ENCODE measurements around the gene DOLK. TPM values are rescaled to one million over a fixed set of nuclear protein-coding genes. Genes with fewer than 3 reads are reported as not detected.

Gene DOLK
- total RNA-seq, 1 donor from 2014 or later, result 40.9 TPM

GRCh38 chr9:128933731-128934130 lies 13.7 kb downstream of the DOLK start:
- DNase-seq (ENCODE audit: low read depth in 2 of 2), result no peak

- no peak for DNase-seq (ENCODE audit: low read depth in 2 of 2)
Observed at GRCh38 chr9:128929560-128929959, 17.8 kb downstream of the DOLK start.

GRCh38 chr9:128928624-128929023 lies 18.8 kb downstream of the DOLK start:
- no peak for DNase-seq (ENCODE audit: low read depth in 2 of 2)

- DNase-seq (ENCODE audit: low read depth in 2 of 2), result peak; percentile 59 to 71
Observed at GRCh38 chr9:128927731-128928411, 19.5 kb downstream of the DOLK start.

DNA sequence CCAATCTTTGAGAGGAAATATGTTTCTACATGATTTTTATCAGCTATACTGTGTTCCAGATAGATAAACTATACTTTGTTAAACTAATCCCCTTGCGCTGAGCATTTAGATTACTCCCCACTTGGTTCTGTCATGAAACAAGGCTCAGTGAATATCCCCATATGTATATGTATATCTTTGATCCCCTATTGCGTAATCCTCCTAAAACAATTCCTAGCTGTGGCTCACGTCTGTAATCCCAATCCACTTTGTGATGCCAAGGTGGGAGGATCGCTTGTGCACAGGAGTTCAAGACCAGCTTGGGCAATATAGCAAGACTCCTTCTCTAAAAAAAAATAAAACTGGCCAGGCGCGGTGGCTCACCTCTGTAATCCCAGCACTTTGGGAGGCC lies 23.9 kb downstream of the DOLK start:
- DNase-seq (ENCODE audit: low read depth in 2 of 2), result no peak

DNA sequence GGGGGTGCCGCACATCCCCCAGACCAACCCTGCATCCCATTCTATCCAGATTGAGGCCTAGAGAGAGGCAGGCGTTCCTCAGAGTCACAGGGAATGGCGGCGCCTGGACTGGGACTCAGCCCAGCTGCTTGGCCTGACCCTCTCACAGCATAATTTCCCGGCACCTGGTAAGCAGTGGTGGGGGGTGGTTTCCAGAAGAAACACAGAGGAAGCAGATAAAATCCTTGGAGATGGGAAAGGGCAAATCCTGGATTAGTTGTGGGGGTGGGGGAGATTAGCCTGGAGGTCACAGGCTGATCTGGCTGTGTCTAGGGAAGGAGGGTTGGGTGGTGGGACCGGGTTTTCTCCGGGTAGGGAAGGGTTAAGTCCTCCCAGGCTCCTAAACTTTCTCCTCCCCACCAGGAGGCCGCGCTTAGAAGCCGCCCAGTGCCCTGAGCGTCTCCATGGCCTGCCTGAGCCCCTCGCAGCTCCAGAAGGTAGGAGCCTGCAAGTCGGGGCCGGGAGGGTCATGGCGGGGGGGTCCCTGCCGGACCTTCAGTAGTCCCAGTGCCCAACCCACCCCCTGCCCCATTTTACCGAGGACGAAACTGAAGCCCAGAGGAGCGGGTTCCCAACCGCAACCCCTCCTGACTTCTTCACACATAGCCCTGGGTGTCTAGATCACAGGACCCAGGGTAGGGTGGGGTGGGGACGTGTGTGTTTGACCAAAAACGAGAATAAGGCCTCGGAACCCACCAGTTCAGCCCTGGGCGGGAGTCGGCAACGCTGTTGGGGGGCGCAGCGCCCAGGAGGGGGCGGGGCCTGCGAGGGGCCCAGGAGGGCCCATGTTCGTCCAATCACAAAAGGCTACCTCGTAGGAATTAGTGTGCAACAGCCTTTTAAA lies 25.3 kb downstream of the DOLK start:
- no peak for DNase-seq (ENCODE audit: low read depth in 2 of 2)

DNA sequence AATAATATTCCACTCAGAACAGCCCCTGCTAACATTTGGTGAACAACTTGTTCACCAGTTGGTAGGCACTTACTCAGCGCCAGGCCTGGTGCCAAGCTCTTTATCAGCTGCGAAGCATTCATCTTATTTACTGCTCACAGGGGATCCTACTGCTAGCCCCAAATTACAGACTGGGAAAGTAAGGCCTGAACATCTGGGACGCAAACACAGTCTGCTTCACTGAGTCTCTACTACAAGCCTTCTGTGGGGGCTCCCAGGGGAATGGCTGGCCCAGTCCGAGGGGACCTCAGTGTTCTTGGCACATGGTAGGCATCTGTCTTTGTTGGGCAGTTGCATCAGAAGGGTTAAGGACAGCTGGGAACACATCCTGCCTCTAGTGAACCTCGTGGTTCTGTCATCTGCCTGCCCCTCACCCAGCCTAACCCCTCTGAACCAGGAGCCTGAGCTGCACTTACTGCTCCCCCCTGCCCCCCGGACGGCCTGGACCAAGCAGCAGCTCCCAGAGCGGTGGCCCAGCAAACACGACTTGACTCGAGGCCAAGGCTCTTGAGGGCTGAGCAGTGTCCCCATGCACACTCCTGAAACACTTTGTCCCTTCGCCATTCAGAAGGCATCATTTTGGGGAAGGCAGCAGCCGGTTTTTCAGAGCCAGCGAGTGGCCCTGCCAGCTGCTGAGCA lies 26.9 kb downstream of the DOLK start, which contains the start of gene PHYHD1:
Gene PHYHD1 (plus strand): TSS at position 602 of the 678 bp plus-strand sequence. CDS start 1,342 bp downstream, outside the sequence.
- no peak for DNase-seq (ENCODE audit: low read depth in 2 of 2)

- no peak for DNase-seq (ENCODE audit: low read depth in 2 of 2)
Observed at GRCh38 chr9:128919402-128920089, 27.9 kb downstream of the DOLK start.

GRCh38 chr9:128918921-128919320 lies 28.5 kb downstream of the DOLK start:
- no peak for DNase-seq (ENCODE audit: low read depth in 2 of 2)

GRCh38 chr9:128917151-128917849 lies 30.1 kb downstream of the DOLK start:
- peak in 1 of 2 donors; percentile 79 for DNase-seq (ENCODE audit: low read depth in 2 of 2)

- no peak for DNase-seq (ENCODE audit: low read depth in 2 of 2)
Observed at GRCh38 chr9:128916745-128917144, 30.7 kb downstream of the DOLK start.

DNA sequence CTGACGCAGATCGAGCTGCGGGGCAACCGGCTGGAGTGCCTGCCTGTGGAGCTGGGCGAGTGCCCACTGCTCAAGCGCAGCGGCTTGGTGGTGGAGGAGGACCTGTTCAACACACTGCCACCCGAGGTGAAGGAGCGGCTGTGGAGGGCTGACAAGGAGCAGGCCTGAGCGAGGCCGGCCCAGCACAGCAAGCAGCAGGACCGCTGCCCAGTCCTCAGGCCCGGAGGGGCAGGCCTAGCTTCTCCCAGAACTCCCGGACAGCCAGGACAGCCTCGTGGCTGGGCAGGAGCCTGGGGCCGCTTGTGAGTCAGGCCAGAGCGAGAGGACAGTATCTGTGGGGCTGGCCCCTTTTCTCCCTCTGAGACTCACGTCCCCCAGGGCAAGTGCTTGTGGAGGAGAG lies 31.2 kb downstream of the DOLK start:
- DNase-seq (ENCODE audit: low read depth in 2 of 2), result no peak

- no peak for DNase-seq (ENCODE audit: low read depth in 2 of 2)
Observed at GRCh38 chr9:128913995-128914772, 33.2 kb downstream of the DOLK start.

DNA sequence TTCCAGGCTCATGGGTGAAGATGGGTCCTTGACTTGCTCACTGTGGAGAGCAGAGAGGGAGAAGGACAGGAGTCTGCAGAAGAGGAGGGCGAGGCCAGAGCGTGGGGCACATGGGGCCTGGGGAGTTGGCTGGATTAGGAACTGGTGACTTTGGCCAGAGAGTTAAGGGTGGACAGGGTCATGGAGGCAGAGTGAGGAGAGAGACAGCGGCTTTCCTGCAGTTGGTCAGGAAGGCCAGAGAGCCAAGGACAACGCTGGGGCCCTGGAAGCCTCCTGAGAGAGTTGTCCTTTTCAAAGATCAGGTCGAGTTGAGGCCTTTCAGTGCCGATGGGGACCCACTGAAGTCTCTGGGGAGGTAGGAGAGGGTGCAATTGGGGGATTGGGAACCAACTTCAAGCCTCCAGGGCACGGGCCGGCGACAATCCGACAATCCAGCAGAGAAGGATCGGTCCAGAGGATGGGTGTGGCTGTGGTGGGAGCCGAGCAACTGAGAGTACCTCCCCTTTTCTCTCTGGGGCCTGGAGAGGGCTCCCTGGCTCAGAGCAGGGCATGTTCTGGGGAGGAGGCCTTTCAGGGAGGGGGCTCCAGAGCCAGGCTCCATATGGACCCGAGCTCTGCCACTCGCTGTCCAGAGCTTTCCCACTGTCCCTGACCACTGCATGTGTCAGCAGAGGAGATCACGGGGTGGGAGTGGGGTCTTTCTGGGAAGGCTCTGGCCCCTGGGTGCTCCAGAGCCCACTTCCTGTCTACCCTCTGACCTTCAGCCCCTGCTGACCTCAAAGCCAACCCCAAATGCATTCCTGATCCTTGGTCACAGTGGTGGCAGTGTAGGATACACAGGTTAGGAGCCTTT lies 34.1 kb downstream of the DOLK start:
- DNase-seq (ENCODE audit: low read depth in 2 of 2), result no peak

DNA sequence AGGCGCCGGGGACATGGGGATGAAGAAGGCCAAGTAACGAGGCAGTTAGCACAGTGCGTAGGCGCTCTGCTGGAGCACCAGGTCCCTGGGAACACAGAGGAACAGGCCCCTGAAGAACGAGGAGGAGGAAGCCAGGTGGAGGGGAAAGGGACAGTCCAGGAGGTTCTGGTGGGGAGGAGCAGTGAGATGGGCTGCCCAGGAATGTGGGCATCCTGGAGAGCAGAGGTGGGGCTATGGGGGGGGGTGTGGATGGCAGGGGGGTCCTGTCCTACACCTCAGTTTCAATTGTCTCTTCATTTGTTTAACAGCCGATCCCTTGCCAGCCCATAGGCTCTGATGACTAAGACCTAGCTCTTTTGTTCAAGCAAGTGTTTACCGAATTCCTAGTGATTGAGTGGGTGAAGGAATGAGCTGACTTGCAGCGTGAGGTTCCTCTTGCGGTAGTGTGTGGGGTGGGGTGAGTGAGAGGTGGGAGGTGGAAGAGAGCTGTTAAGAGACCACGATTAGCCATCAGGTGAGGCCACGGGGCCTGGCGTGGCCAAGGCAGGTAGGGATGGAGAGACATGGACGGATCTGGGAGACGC lies 35.0 kb downstream of the DOLK start:
- DNase-seq (ENCODE audit: low read depth in 2 of 2), result peak; percentile 47 to 92

GRCh38 chr9:128911529-128912035 lies 35.8 kb downstream of the DOLK start:
- peak; percentile 76 to 86 for DNase-seq (ENCODE audit: low read depth in 2 of 2)

GRCh38 chr9:128910906-128911305 lies 36.5 kb downstream of the DOLK start:
- no peak for DNase-seq (ENCODE audit: low read depth in 2 of 2)

GRCh38 chr9:128909859-128910258 lies 37.5 kb downstream of the DOLK start:
- DNase-seq (ENCODE audit: low read depth in 2 of 2), result no peak

GRCh38 chr9:128908372-128908771 lies 39.0 kb downstream of the DOLK start:
- DNase-seq (ENCODE audit: low read depth in 2 of 2), result no peak
